ENCODE results near the gene R3HDM2.
"Not testable (repeated sequence)": the region's sequence is repeated elsewhere in the genome, so short reads cannot be mapped to it uniquely, and the experiment has no call there.

R3HDM2 gene

GRCh38 chr12:57452181-57452936, 21.5 kb upstream of the R3HDM2 start:
- no peak for DNase-seq

GRCh38 chr12:57451233-57451778, 20.5 kb upstream of the R3HDM2 start:
- no peak for DNase-seq

- DNase-seq = no peak
Measured at GRCh38 chr12:57450057-57450456, 19.2 kb upstream of the R3HDM2 start.

GRCh38 chr12:57449375-57449774, 18.5 kb upstream of the R3HDM2 start:
- no peak for DNase-seq

- no peak for DNase-seq
Measured at GRCh38 chr12:57448669-57449068, 17.8 kb upstream of the R3HDM2 start.

- no peak for DNase-seq
Measured at GRCh38 chr12:57446292-57446960, 15.6 kb upstream of the R3HDM2 start.

GRCh38 chr12:57444744-57445143, 13.9 kb upstream of the R3HDM2 start:
- no peak for DNase-seq

DNA sequence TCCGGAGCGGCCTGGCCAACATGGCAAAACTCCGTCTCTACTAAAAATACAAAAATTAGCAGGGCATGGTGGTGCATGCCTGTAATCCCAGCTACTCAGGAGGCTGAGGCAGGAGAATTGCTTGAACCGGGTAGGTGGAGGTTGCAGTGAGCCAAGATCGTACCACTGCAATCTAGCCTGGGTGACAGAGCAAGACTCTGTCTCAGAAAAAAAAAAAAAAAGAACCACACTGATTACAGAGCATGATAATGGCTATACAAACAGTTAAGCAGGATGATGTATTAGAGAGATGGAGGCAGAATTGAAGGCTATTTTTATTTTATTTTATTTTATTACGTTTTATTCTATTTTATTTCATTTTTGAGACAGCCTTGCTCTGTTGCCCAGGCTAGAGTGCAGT, 13.5 kb upstream of the R3HDM2 start:
- DNase-seq = not testable (repeated sequence)

GRCh38 chr12:57441846-57442427, 11.1 kb upstream of the R3HDM2 start:
- DNase-seq = no peak

DNA sequence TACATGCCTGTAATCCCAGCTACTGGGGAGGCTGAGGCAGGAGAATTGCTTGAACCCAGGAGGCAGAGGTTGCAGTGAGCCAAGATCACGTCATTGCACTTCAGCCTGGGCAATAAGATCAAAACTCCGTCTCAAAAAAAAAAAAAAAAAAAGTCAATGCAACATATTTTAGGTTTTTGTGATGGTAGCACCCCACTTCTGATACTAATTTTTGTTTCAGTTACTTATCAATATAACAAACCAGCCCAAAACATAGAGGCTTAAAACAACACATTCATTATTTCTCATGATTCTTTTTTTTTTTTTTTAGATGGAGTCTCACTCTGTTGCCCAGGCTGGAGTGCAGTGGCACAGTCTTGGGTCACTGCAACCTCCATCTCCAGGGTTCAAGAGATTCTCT, 10.6 kb upstream of the R3HDM2 start:
- not testable (repeated sequence) for DNase-seq

DNA sequence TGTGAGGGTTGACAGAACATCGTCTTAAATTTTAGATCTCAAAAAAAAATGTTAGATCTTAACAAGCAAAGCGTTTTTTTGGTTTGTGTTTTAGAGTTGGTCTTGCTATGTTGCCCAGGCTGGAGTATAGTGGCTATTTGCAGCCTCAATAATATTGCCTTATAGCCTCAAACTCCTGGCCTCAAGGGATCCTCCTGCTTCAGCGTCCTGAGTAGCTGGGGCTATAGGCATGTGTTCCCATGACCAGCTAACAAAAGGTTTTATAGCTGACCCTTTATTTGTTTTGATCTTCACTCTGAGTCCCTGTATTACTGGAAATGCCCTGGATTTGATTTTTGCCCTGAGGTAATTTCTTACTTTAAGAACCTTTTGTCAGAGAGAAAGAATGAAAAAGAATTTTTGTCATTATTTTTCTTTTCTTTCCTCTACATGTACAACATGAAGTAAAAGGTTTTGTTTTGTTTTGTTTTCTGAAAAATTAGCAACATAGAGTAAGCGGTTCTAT, 9.0 kb upstream of the R3HDM2 start:
- DNase-seq = no peak

- no peak for DNase-seq
Measured at GRCh38 chr12:57438400-57438799, 7.6 kb upstream of the R3HDM2 start.

- DNase-seq = no peak
Measured at GRCh38 chr12:57435293-57435692, 4.5 kb upstream of the R3HDM2 start.

DNA sequence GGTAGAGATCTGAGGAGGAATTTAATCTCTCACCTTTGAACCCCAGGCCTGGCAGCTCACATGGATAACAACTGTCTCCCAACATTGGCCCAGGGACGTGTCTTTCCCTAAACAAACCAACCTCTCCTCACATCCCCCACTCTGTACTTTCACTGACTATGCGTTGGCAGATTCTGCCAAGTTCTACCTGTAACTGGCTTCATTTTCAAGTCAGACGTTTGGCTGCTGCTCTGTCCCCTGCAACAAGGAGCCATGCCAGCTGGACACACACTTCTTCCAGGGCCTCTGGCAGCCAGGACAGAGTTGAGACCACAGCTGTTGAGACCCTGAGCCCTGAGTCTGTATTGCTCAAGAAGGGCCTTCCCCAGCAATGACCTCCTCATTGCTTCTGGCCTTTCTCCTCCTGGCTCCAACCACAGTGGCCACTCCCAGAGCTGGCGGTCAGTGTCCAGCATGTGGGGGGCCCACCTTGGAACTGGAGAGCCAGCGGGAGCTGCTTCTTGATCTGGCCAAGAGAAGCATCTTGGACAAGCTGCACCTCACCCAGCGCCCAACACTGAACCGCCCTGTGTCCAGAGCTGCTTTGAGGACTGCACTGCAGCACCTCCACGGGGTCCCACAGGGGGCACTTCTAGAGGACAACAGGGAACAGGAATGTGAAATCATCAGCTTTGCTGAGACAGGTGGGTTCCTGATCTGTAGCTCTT, 3.8 kb upstream of the R3HDM2 start, which contains the start of gene INHBC:
TSS of gene INHBC (plus strand) at position 268 of the 707 bp plus-strand sequence. CDS start at position 371, 103 bp downstream.
- no peak for DNase-seq

DNA sequence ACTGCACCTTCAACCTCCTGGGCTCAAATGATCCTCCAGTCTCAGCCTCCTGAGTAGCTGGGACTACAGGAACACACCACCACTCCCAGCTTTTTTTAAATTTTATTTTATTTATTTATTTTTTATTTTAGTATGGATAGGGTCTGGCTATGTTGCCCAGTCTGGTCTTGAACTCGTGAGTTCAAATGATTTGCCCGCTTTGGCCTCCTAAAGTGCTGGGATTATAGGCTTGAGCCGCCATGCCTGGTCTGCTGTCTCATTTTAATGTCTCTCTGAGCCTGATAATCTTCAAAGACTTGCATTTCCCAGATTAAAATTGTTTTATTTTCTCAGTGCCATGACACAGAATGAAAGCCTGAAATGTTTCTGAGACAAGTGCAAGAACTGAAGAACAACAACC, 2.5 kb upstream of the R3HDM2 start:
- DNase-seq = no peak

GRCh38 chr12:57431654-57432188, 878 bp upstream of the R3HDM2 start:
- no peak for DNase-seq

- peak; percentile 49 to 58 for DNase-seq
Measured at GRCh38 chr12:57430112-57430930, 522 bp downstream of the R3HDM2 start.

- peak in 1 of 2 experiments; percentile 30 for DNase-seq
Measured at GRCh38 chr12:57429473-57430111, 1.3 kb downstream of the R3HDM2 start.

GRCh38 chr12:57428965-57429364, 1.9 kb downstream of the R3HDM2 start:
- no peak for DNase-seq

GRCh38 chr12:57426948-57427347, 3.9 kb downstream of the R3HDM2 start:
- DNase-seq = not testable (repeated sequence)

- DNase-seq = no peak
Measured at GRCh38 chr12:57420482-57420881, 10.4 kb downstream of the R3HDM2 start.

Measured in SW 1271 (cell line).